SK-N-SH (cell line): Measurements from ENCODE around the gene AUTS2. TPM values are rescaled to one million over a fixed set of nuclear protein-coding genes. Genes with fewer than 3 reads are reported as not detected.

Experiments used
- CTCF ChIA-PET: fragments of 300-600, 350-600 bp; formaldehyde crosslinking; extraction: SDS; loops from one replicate; lab custom pipeline; 2021; lab: Yijun Ruan, JAX
- POLR2A ChIA-PET: fragments of 350-600 bp; sonication (Branson Sonifier 250); formaldehyde crosslinking; extraction: SDS; loops from one replicate; lab custom pipeline; 2020; ENCODE audit warnings: antibody characterized with exemption, inconsistent platforms; lab: Yijun Ruan, JAX
- DNase-seq: peaks from one replicate; pipeline ENCODE4 v3.0.0; 2012
- H2AFZ ChIP-seq: fragments of 200-600 bp; sonication (generic); 2 replicates; pipeline ENCODE4 v1.8.1; 2016; ENCODE audit warnings: antibody characterized with exemption, mild to moderate bottlenecking, low read depth
- H3F3A ChIP-seq: fragments of 200-600 bp; sonication (generic); replicated peaks from 2 replicates; pipeline ENCODE3; 2016; ENCODE audit warnings: antibody characterized with exemption, mild to moderate bottlenecking; ENCODE audit not compliant: insufficient read depth
- H3K27ac ChIP-seq, 2 experiments: fragments of 200-500 bp in 1 of 2; fragments of 200-600 bp in 1 of 2; sonication (Bioruptor generic) in 1 of 2; sonication (generic), shearing (Covaris generic) in 1 of 2; 2 replicates each; pipeline versions ENCODE4 v1.5.1 to v1.6.1; 2014 to 2016; ENCODE audit warnings: low read depth in 2 of 2, inconsistent platforms in 1 of 2, low read length in 1 of 2, mild to moderate bottlenecking in 1 of 2, mixed read lengths in 1 of 2
- H3K27me3 ChIP-seq: fragments of 200-600 bp; sonication (generic), shearing (Covaris generic); 2 replicates; pipeline ENCODE4 v1.6.1; 2016; ENCODE audit warnings: mixed run types; ENCODE audit not compliant: insufficient read depth
- H3K36me3 ChIP-seq, 2 experiments: fragments of 200-500 bp in 1 of 2; fragments of 200-600 bp in 1 of 2; sonication (Bioruptor generic) in 1 of 2; sonication (generic) in 1 of 2; replicated peaks in 1 of 2; 2 replicates each; pipeline versions ENCODE3 to v1.5.1; 2014 to 2016; ENCODE audit warnings: low read length in 1 of 2, mild to moderate bottlenecking in 1 of 2; ENCODE audit not compliant: insufficient read depth in 2 of 2, control insufficient read depth in 1 of 2
- H3K4me1 ChIP-seq, 2 experiments: fragments of 200-500 bp in 1 of 2; fragments of 200-600 bp in 1 of 2; sonication (Bioruptor generic) in 1 of 2; sonication (generic), shearing (Covaris generic) in 1 of 2; 2 replicates each; pipeline versions ENCODE4 v1.5.1 to v1.6.1; 2014 to 2016; ENCODE audit warnings: low read depth in 1 of 2, low read length in 1 of 2, mixed run types in 1 of 2; ENCODE audit not compliant: insufficient read depth in 2 of 2, control insufficient read depth in 1 of 2
- H3K4me2 ChIP-seq: fragments of 200-600 bp; sonication (generic), shearing (Covaris generic); 2 replicates; pipeline ENCODE4 v1.6.1; 2017; ENCODE audit warnings: mixed run types
- H3K4me3 ChIP-seq, 2 experiments: fragments of 200-500 bp in 1 of 2; fragments of 200-600 bp in 1 of 2; sonication (Bioruptor generic) in 1 of 2; sonication (generic), shearing (Covaris generic) in 1 of 2; 2 replicates each; pipeline versions ENCODE4 v1.5.1 to v1.8.1; 2014 to 2016; ENCODE audit warnings: low read depth in 2 of 2, inconsistent platforms in 1 of 2, low read length in 1 of 2, mild to moderate bottlenecking in 1 of 2, mixed read lengths in 1 of 2, moderate library complexity in 1 of 2
- H3K79me2 ChIP-seq: fragments of 200-600 bp; sonication (generic); 2 replicates; pipeline ENCODE4 v1.8.1; 2017; ENCODE audit warnings: mild to moderate bottlenecking; ENCODE audit not compliant: insufficient read depth
- H3K9ac ChIP-seq: fragments of 200-600 bp; sonication (generic); 2 replicates; pipeline ENCODE4 v1.6.1; 2017; ENCODE audit warnings: mixed run types
- H3K9me2 ChIP-seq: fragments of 200-600 bp; sonication (generic); 2 replicates; pipeline ENCODE4 v1.6.1; 2017; ENCODE audit warnings: mixed run types
- H3K9me3 ChIP-seq: fragments of 200-600 bp; sonication (generic); 2 replicates; pipeline ENCODE4 v1.6.1; 2017; ENCODE audit warnings: mixed run types, mild to moderate bottlenecking, moderate library complexity
- H4K20me1 ChIP-seq: fragments of 200-600 bp; sonication (generic); 2 replicates; pipeline ENCODE4 v1.6.1; 2017; ENCODE audit warnings: mild to moderate bottlenecking, mixed run types; ENCODE audit not compliant: insufficient read depth
- CHD2 ChIP-seq: fragments of 150-350 bp; IDR thresholded peaks from 2 replicates; pipeline ENCODE4 v1.6.1; 2018; ENCODE audit warnings: low read length; ENCODE audit not compliant: partially characterized antibody
- ELF1 ChIP-seq: IDR thresholded peaks from 2 replicates; pipeline ENCODE4 v1.4.0; 2012
- EZH2phosphoT487 ChIP-seq: fragments of 200-600 bp; sonication (generic); IDR thresholded peaks from 2 replicates; pipeline ENCODE4 v1.6.1; 2017; ENCODE audit warnings: low read depth, mixed run types, mild to moderate bottlenecking, antibody characterized with exemption, moderate library complexity, borderline replicate concordance
- FOXJ3 ChIP-seq: sonication (generic); formaldehyde crosslinking; IDR thresholded peaks from 2 replicates; pipeline ENCODE4 v1.5.1; 2020; ENCODE audit warnings: mild to moderate bottlenecking, missing genetic modification reagents
- GABPA ChIP-seq: IDR thresholded peaks from 2 replicates; pipeline ENCODE4 v1.4.0; 2012; ENCODE audit warnings: low read depth, mild to moderate bottlenecking
- GATA2 ChIP-seq: sonication (generic); formaldehyde crosslinking; IDR thresholded peaks from 2 replicates; pipeline ENCODE4 v1.5.0; 2020; ENCODE audit warnings: mild to moderate bottlenecking, missing genetic modification reagents
- IRF3 ChIP-seq: fragments of 150-350 bp; IDR thresholded peaks from 2 replicates; pipeline ENCODE4 v1.6.1; 2016; ENCODE audit warnings: mild to moderate bottlenecking, low read depth, low read length
- JUND ChIP-seq: IDR thresholded peaks from 2 replicates; pipeline ENCODE4 v1.4.0; 2012
- MEF2A ChIP-seq: IDR thresholded peaks from 2 replicates; pipeline ENCODE4 v1.4.0; 2012; ENCODE audit warnings: low read depth, borderline replicate concordance
- MXI1 ChIP-seq: IDR thresholded peaks from 2 replicates; pipeline ENCODE4 v1.6.1; 2012; ENCODE audit warnings: mild to moderate bottlenecking, low read depth, low read length, improper control_type of control experiment
- NFIC ChIP-seq: IDR thresholded peaks from 2 replicates; pipeline ENCODE4 v1.4.0; 2012; ENCODE audit warnings: borderline replicate concordance
- POLR2AphosphoS5 ChIP-seq: IDR thresholded peaks from 2 replicates; pipeline ENCODE4 v1.6.1; 2012; ENCODE audit warnings: low read depth, low read length
- RAD21 ChIP-seq: IDR thresholded peaks from 2 replicates; pipeline ENCODE4 v1.6.1; 2012; ENCODE audit warnings: mild to moderate bottlenecking, low read length
- REST ChIP-seq: IDR thresholded peaks from 2 replicates; pipeline ENCODE4 v1.6.1; 2012; ENCODE audit warnings: mild to moderate bottlenecking, low read depth, low read length, moderate library complexity
- RFX5 ChIP-seq: IDR thresholded peaks from 2 replicates; pipeline ENCODE4 v1.6.1; 2012; ENCODE audit warnings: mild to moderate bottlenecking, improper control_type of control experiment, low read length
- RXRA ChIP-seq: IDR thresholded peaks from 2 replicates; pipeline ENCODE4 v1.4.0; 2012; ENCODE audit warnings: low read depth, mild to moderate bottlenecking, borderline replicate concordance
- SMC3 ChIP-seq: IDR thresholded peaks from 2 replicates; pipeline ENCODE4 v1.6.1; 2012; ENCODE audit warnings: low read depth, low read length, improper control_type of control experiment
- TAF1 ChIP-seq: IDR thresholded peaks from 2 replicates; pipeline ENCODE4 v1.6.1; 2012; ENCODE audit warnings: low read depth, mild to moderate bottlenecking, low read length, moderate library complexity, borderline replicate concordance
- TCF12 ChIP-seq: IDR thresholded peaks from 2 replicates; pipeline ENCODE4 v1.4.0; 2012
- WGBS: methylation state at CpG from one replicate; pipeline ENCODE4 v1.1.6; 2017; ENCODE audit warnings: low lambda C conversion rate; 5-methylcytosine and 5-hydroxymethylcytosine counted together
- polyA plus RNA-seq, 3 experiments: library from polyadenylated mRNA; depleted of rRNA; stranded (reverse); fragments of >200 nt; gene quantifications; 2 replicates each; pipeline ENCODE4 v1.2.3, GENCODE V29; 2012
- TF ChIP-seq, protein P1 (sequence below): fragments of 150-350 bp; IDR thresholded peaks from 2 replicates; pipeline ENCODE4 v1.6.1; 2017; ENCODE audit warnings: antibody characterized with exemption, low read length, low read depth, borderline replicate concordance

AUTS2 gene
- polyA plus RNA-seq, 1 of the 3 experiments (the other 2 are of a cell fraction), result 15.6 TPM

GRCh38 chr7:70765651-70766050 lies 1167.4 kb downstream of the AUTS2 start:
- no peak overlapping the region for H3K9ac ChIP-seq
- no peaks in the 10 kb centered on the region for H3F3A ChIP-seq
- ChIA-PET POLR2A (no interaction called here), CTCF (no interaction called here)
- WGBS, result 80% methylated on average over 7 of the region's 7 CpGs
- H4K20me1 ChIP-seq, result peaks cover 30% of the 10 kb centered on the region
- no peak overlapping the region for H2AFZ ChIP-seq
- H3K36me3 ChIP-seq, result peaks cover 42 to 65% of the 10 kb centered on the region in 2 experiments
- no peak overlapping the region for H3K4me2 ChIP-seq
- H3K9me3 ChIP-seq, result no peaks in the 10 kb centered on the region
- H3K27ac ChIP-seq, result no peak overlapping the region
- H3K4me1 ChIP-seq, result peaks cover 0 to 14% of the 10 kb centered on the region in 2 experiments; a peak in 1 of 4 replicates
- no peaks in the 10 kb centered on the region for H3K27me3 ChIP-seq
- no peak for DNase-seq
- no peaks in the 10 kb centered on the region for H3K9me2 ChIP-seq
- no peak overlapping the region for H3K4me3 ChIP-seq
- TF ChIP-seq ELF1, result no peak
- TF ChIP-seq FOXJ3 (CRISPR knock-in tag), result no peak
- no peak for TF ChIP-seq MXI1
- TF ChIP-seq RFX5, result no peak
- TF ChIP-seq CHD2, result no peak
- TF ChIP-seq GABPA, result no peak
- TF ChIP-seq SMC3, result no peak
- TF ChIP-seq EZH2phosphoT487, result no peak
- no peak for TF ChIP-seq IRF3
- no peak for TF ChIP-seq POLR2AphosphoS5
- TF ChIP-seq RAD21, result no peak
- no peak for TF ChIP-seq TCF12
- TF ChIP-seq, protein P1, sequence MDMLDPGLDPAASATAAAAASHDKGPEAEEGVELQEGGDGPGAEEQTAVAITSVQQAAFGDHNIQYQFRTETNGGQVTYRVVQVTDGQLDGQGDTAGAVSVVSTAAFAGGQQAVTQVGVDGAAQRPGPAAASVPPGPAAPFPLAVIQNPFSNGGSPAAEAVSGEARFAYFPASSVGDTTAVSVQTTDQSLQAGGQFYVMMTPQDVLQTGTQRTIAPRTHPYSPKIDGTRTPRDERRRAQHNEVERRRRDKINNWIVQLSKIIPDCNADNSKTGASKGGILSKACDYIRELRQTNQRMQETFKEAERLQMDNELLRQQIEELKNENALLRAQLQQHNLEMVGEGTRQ, result no peak
- no peak for TF ChIP-seq JUND
- no peak for TF ChIP-seq TAF1
- no peak for TF ChIP-seq MEF2A
- no peak for TF ChIP-seq GATA2 (CRISPR knock-in tag)
- TF ChIP-seq REST, result no peak
- no peak for TF ChIP-seq NFIC
- TF ChIP-seq RXRA, result no peak
- TF ChIP-seq, all 33 proteins: peak for 0
- H3K79me2 ChIP-seq, result peaks cover 22% of the 10 kb centered on the region
